ENCODE measurements around the gene ACR.
"Not testable (repeated sequence)": the region's sequence is repeated elsewhere in the genome, so short reads cannot be mapped to it uniquely, and the experiment has no call there.

DNA sequence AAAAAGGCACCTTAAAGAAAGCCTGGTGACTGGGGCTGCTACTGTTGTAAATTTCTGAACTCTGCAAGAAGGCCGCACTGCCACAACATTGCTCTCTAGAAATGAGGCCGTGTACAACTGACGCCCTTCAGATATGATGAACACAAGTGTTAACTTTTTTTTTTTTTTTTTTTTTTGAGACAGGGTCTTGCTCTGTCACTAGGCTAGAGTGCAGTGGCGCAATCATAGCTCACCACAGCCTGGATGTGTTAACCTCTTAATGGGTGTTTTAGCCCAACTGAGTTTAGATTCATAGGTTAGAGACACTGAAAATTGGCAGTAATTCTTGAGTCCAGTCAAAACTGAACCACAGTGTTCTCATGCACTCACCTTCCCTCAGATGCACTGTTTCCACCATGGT, 42.2 kb downstream of the ACR start:
- TF ChIP-seq, protein P1, sequence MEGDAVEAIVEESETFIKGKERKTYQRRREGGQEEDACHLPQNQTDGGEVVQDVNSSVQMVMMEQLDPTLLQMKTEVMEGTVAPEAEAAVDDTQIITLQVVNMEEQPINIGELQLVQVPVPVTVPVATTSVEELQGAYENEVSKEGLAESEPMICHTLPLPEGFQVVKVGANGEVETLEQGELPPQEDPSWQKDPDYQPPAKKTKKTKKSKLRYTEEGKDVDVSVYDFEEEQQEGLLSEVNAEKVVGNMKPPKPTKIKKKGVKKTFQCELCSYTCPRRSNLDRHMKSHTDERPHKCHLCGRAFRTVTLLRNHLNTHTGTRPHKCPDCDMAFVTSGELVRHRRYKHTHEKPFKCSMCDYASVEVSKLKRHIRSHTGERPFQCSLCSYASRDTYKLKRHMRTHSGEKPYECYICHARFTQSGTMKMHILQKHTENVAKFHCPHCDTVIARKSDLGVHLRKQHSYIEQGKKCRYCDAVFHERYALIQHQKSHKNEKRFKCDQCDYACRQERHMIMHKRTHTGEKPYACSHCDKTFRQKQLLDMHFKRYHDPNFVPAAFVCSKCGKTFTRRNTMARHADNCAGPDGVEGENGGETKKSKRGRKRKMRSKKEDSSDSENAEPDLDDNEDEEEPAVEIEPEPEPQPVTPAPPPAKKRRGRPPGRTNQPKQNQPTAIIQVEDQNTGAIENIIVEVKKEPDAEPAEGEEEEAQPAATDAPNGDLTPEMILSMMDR (IDR thresholded peaks at IDR 0.05; ENCODE audit: low read depth, low read length), result not testable (repeated sequence)
- TF ChIP-seq EZH2phosphoT487 (IDR thresholded peaks at IDR 0.05; ENCODE audit: low read depth), result not testable (repeated sequence)

Measured in OCI-LY3 (cell line).